ENCODE data around the gene KRTAP1-1.

The KRTAP1-1 gene

DNA sequence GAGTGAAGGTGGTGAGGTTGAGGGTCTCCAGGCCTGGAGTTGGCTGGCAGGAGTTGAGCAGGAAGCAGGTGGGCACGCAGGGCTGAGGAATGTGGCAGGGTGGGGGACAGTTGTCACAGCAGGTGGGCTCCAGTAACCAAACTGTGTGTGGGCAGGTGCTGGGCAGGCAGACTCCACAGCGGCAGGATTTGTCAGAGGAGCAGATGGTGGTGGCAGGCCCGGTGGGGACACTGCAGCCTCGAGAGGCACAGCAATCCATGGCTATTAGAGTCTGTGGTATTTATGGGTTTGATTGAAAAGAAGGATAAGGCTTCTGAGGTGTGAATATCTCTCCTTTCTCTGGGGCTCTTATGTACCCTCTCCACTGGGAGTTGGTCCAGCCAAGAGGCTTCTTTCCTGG lies 47.4 kb downstream of the KRTAP1-1 start, which contains the start of gene KRTAP3-3:
KRTAP3-3 (minus strand) TSS at position 326 of the 400 bp plus-strand sequence; CDS start at position 259, 67 bp downstream.
- no peak within 1 kb of the TSS for H3K4me3 ChIP-seq (ENCODE audit: low read depth, low read length)
- ChIA-PET POLR2A (no interaction called here), CTCF (no interaction called here)
- TF ChIP-seq, protein P1, sequence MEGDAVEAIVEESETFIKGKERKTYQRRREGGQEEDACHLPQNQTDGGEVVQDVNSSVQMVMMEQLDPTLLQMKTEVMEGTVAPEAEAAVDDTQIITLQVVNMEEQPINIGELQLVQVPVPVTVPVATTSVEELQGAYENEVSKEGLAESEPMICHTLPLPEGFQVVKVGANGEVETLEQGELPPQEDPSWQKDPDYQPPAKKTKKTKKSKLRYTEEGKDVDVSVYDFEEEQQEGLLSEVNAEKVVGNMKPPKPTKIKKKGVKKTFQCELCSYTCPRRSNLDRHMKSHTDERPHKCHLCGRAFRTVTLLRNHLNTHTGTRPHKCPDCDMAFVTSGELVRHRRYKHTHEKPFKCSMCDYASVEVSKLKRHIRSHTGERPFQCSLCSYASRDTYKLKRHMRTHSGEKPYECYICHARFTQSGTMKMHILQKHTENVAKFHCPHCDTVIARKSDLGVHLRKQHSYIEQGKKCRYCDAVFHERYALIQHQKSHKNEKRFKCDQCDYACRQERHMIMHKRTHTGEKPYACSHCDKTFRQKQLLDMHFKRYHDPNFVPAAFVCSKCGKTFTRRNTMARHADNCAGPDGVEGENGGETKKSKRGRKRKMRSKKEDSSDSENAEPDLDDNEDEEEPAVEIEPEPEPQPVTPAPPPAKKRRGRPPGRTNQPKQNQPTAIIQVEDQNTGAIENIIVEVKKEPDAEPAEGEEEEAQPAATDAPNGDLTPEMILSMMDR (IDR thresholded peaks at IDR 0.05; ENCODE audit: insufficient read depth, low read length, missing control alignments): no peak
- no peak for DNase-seq (ENCODE audit: low read depth, low spot score)

DNA sequence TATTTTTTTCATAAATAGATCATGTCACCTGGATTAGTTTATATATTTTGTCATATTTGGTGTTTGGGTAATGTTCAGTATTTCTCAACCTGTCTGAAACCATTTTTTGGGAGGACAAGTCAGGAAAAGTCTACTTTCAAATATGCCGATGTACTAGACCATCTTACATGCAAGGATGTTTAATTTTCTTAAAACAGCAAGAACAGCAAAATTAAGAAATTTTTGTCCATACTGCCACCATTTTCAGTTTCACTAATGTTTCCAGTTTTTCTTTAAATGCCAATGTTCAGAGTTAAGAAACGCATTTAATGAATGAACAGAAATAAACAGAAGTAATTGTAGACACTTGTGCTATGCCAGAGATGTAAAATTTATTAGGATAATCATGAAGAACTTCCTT lies 48.2 kb downstream of the KRTAP1-1 start:
- CTCF ChIA-PET: interaction anchor here (1.2 kb wide), 1 partner anchor 14 kb away, joined by 3 read pairs; no protein-coding TSS in a partner anchor
- TF ChIP-seq, protein P1 (IDR thresholded peaks at IDR 0.05; ENCODE audit: insufficient read depth, low read length, missing control alignments): no peak
- H3K4me3 ChIP-seq (ENCODE audit: low read depth, low read length): no peak overlapping the region
- no peak for DNase-seq (ENCODE audit: low read depth, low spot score)
- POLR2A ChIA-PET: no interaction called here

DNA sequence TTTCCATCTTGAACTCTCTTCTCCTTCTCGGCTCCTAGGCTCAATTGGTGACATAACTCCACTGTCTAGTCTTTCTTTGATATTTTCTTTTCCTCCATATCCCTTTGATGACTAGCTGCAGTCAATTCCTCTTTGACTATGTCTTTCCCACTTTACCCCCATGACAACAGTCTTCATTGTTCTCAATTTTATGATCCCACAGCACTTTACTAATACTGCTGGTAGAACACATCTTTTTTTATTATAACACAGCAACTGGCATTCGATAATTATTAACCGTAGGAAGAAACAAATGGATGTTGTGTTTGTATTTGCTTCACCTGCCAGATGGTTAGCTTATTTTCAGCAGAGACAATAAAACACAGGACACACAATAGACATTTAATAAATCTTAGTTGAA lies 48.6 kb downstream of the KRTAP1-1 start:
- DNase-seq (ENCODE audit: low read depth, low spot score): no peak
- no peak overlapping the region for H3K4me3 ChIP-seq (ENCODE audit: low read depth, low read length)
- POLR2A ChIA-PET: no interaction called here
- TF ChIP-seq, protein P1 (IDR thresholded peaks at IDR 0.05; ENCODE audit: insufficient read depth, low read length, missing control alignments): no peak
- CTCF ChIA-PET: interaction anchor here (1.1 to 1.2 kb wide), 2 partner anchors 14 to 29 kb away, joined by 3 read pairs; no protein-coding TSS in a partner anchor

Measured in AG04449 (cell line).